HepG2 (cell line): ENCODE measurements around the gene WNK2.

Experiments used
- CHD2 ChIP-seq: IDR thresholded peaks from 2 replicates; pipeline ENCODE4 v1.6.1; 2011; ENCODE audit warnings: low read depth, low read length, improper control_type of control experiment
- FOXP1 ChIP-seq, 2 experiments: fragments of 450-650 bp in 1 of 2; IDR thresholded peaks; 2 replicates each; pipeline ENCODE4 v1.6.1; 2017 to 2018; ENCODE audit warnings: antibody characterized with exemption in 1 of 2

DNA sequence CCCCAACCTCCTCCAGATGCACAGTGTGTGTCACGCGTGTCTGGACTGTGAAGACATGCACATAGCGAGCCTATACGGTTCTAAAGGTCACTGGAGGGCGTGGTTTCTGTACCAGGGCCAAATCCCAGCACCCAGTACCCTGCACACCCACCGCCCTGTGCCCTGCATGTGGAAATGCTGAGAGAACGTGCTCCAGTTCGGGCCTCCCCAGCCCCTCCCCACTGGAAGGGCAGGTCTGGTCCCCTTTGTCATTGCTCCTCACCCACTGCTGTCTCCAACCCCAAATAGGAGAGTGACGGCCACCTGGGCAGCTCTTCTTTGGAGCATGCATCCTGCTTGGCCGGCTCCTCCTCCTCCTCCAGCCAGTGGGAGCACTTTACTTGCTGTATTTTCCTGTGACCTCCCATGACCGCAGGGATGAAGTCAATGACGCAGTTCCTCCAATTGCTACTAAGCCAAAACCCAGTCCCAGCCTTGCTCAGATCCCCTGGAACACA, 116.7 kb downstream of the WNK2 start:
- TF ChIP-seq FOXP1 (IDR thresholded peaks at IDR 0.05) (no peak), FOXP1 (CRISPR knock-in tag; IDR thresholded peaks at IDR 0.05) (no peak), CHD2 (no peak)
